Measurements from ENCODE around the gene CEP68. TPM values are rescaled to one million over a fixed set of nuclear protein-coding genes. Genes with fewer than 3 reads are reported as not detected.
"Not testable (repeated sequence)": the region's sequence is repeated elsewhere in the genome, so short reads cannot be mapped to it uniquely, and the experiment has no call there.

The CEP68 gene
- total RNA-seq, 1 experiment from 2014 or later: 6.3 TPM

- peaks cover 86% of the 10 kb centered on the region for H3K36me3 ChIP-seq
Observed at GRCh38 chr2:65097844-65098243, 41.6 kb downstream of the CEP68 start.

DNA sequence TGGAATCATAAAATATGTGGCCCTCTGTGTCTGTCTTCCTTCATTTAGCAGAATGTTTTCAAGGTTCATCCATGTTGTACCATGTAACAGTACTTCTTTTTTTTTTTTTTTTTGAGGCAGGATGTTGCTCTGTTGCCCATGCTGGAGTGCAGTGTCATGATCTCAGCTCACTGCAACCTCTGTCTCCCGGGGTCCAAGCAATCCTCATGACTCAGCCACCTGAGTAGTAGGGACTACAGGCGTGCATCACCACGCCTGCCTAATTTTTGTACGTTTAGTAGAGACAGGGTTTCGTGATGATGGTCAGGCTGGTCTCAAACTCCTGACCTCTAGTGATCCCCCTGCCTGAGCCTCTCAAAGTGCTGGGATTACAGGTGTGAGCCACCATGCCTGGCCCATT lies 42.5 kb downstream of the CEP68 start:
- DNase-seq (ENCODE audit: low read depth in 1 of 2, low spot score in 2 of 2): peak in 1 of 2 experiments; percentile 53
- H3K9me3 ChIP-seq (replicated peaks): no peaks in the 10 kb centered on the region
- peaks cover 79% of the 10 kb centered on the region for H3K36me3 ChIP-seq
- no peak overlapping the region for H3K4me3 ChIP-seq
- H3K27ac ChIP-seq: 0 out of 2 replicates have a peak overlapping the region, but pooled peaks have one; percentile 15
- peaks cover 29% of the 10 kb centered on the region for H3K4me1 ChIP-seq (replicated peaks)
- no peaks in the 10 kb centered on the region for H3K27me3 ChIP-seq (replicated peaks)

More at GRCh38 chr2:65097844-65098243, 41.6 kb downstream of the CEP68 start:
- no peak overlapping the region for H3K4me3 ChIP-seq
- no peak overlapping the region for H3K27ac ChIP-seq
- H3K27me3 ChIP-seq (replicated peaks): no peaks in the 10 kb centered on the region
- H3K4me1 ChIP-seq (replicated peaks): peaks cover 23% of the 10 kb centered on the region
- no peaks in the 10 kb centered on the region for H3K9me3 ChIP-seq (replicated peaks)
- DNase-seq (ENCODE audit: low read depth in 1 of 2, low spot score in 2 of 2): no peak

DNA sequence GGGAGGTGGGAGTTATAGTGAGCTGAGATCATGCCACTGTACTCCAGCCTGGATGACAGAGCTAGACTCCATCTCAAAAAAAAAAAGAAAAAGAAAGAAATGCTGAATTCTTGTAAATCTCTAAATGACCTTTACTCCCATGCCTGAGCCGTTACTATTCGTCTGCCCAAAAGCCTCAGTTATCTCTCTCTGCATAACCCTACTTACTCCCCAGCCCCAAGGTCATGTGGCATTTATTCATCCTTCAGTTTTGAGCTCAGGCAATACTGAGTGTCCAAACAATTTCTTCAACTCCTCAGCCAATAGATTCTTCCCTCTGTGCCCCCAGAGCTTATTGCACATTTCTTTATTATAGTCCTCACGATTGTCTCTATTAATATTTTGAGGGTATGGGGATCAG lies 44.9 kb downstream of the CEP68 start:
- Histone ChIP-seq H3K4me1 (replicated peaks) (peaks cover 43% of the 10 kb centered on the region), H3K9me3 (replicated peaks) (no peaks in the 10 kb centered on the region), H3K27me3 (replicated peaks) (no peaks in the 10 kb centered on the region), H3K4me3 (no peak overlapping the region), H3K36me3 (peaks cover 63% of the 10 kb centered on the region), H3K27ac (no peak overlapping the region)
- DNase-seq (ENCODE audit: low read depth in 1 of 2, low spot score in 2 of 2): no peak

DNA sequence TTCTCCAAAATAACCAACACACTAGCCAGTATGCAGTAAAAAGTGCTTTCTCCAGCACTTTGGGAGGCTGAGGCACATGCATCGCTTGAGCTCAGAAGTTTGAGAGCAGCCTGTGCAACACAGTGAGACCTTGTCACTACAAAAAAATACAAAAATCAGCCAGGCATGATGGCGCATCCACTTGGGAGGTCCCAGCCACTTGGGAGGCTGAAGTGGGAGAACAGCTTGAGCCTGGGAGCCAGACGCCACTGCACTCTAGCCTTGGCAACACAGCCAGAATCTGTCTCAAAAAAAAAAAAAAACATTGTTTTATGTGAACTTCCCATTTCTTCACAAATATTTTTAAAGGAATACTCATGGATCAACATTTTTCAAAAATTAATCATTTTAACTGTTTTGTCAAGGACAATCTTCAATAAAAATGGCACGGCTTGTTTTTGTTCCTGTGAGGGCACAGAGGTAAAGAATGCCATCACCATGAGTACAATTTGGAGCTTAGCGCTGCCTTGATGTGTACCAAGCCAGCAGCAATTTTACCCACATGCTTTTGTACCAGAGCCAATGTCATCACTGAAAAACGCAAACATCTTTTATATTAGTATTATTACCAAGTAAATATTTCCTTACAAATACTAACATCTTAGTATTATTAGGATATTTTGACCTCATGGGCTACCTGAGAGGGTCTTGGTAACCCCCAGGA lies 46.9 kb downstream of the CEP68 start:
- Histone ChIP-seq H3K27ac (peak overlapping the region; percentile 67), H3K36me3 (peaks cover 54% of the 10 kb centered on the region), H3K9me3 (replicated peaks) (no peaks in the 10 kb centered on the region), H3K4me3 (no peak overlapping the region), H3K4me1 (replicated peaks) (peaks cover 38% of the 10 kb centered on the region), H3K27me3 (replicated peaks) (no peaks in the 10 kb centered on the region)
- peak; percentile 93 to 95 for DNase-seq (ENCODE audit: low read depth in 1 of 2, low spot score in 2 of 2)

GRCh38 chr2:65107530-65107929 lies 51.3 kb downstream of the CEP68 start:
- Histone ChIP-seq H3K9me3 (replicated peaks) (no peaks in the 10 kb centered on the region), H3K27me3 (replicated peaks) (no peaks in the 10 kb centered on the region), H3K27ac (no peak overlapping the region), H3K4me3 (no peak overlapping the region), H3K36me3 (peaks cover 29% of the 10 kb centered on the region), H3K4me1 (replicated peaks) (peaks cover 42% of the 10 kb centered on the region)
- DNase-seq (ENCODE audit: low read depth in 1 of 2, low spot score in 2 of 2): no peak

DNA sequence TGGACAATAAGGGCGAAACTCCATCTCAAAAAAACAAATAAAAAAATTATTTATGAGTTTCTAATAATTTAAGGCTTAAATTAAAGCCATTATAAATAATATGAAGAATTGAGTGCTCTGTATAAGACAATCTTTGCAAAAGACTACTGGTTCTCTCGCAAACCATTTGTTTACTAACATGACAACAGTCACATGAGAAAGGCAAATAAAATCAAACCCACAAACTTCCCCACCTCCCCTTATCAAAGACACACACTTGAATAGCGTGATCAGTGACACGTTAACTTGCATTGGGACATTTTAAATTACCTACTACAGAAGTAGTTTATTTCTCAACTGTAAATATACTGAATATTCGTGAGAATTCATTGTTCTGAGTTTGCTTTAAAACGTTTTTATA lies 52.6 kb downstream of the CEP68 start:
- Histone ChIP-seq H3K4me1 (replicated peaks) (peaks cover 33% of the 10 kb centered on the region), H3K36me3 (peaks cover 28% of the 10 kb centered on the region), H3K4me3 (no peak overlapping the region), H3K9me3 (replicated peaks) (no peaks in the 10 kb centered on the region), H3K27me3 (replicated peaks) (no peaks in the 10 kb centered on the region; the same call in 1 of the 2 replicates), H3K27ac (0 out of 2 replicates have a peak overlapping the region, but pooled peaks have one; percentile 28)
- peak in 1 of 2 experiments; percentile 23 for DNase-seq (ENCODE audit: low read depth in 1 of 2, low spot score in 2 of 2)

- no peak for DNase-seq (ENCODE audit: low read depth in 1 of 2, low spot score in 2 of 2)
- H3K4me1 ChIP-seq (replicated peaks): peaks cover 14% of the 10 kb centered on the region
- H3K4me3 ChIP-seq: no peak overlapping the region
- H3K27me3 ChIP-seq (replicated peaks): no peaks in the 10 kb centered on the region; the same call in 1 of the 2 replicates
- peaks cover 22% of the 10 kb centered on the region for H3K36me3 ChIP-seq
- H3K27ac ChIP-seq: no peak overlapping the region
- H3K9me3 ChIP-seq (replicated peaks): no peaks in the 10 kb centered on the region
Observed at GRCh38 chr2:65112633-65113032, 56.4 kb downstream of the CEP68 start.

DNA sequence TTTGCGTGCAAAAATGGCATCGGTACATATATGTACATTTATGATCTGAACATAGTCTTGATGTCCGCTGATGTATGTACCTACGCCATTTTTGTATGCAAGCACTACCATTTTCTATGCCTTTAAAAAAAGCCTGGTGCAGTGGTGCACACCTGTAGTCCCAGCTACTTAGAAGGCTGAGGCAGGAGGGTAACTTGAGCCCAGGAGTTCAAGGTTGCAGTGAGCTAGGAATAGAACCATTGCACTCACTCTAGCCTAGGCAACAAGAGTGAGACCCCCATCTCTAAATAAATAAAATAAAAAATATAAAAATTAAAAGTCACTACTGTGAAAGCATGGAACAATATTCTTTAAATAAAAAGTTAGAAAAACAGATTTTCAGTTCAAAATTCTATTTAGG lies 57.0 kb downstream of the CEP68 start:
- peaks cover 14% of the 10 kb centered on the region for H3K4me1 ChIP-seq (replicated peaks)
- H3K36me3 ChIP-seq: peaks cover 24% of the 10 kb centered on the region
- no peaks in the 10 kb centered on the region for H3K9me3 ChIP-seq (replicated peaks)
- H3K27me3 ChIP-seq (replicated peaks): no peaks in the 10 kb centered on the region; the same call in 1 of the 2 replicates
- no peak overlapping the region for H3K4me3 ChIP-seq
- DNase-seq (ENCODE audit: low read depth in 1 of 2, low spot score in 2 of 2): no peak
- no peak overlapping the region for H3K27ac ChIP-seq

- Histone ChIP-seq H3K36me3 (peaks cover 26% of the 10 kb centered on the region), H3K4me3 (no peak overlapping the region), H3K27ac (no peak overlapping the region), H3K9me3 (replicated peaks) (no peaks in the 10 kb centered on the region), H3K4me1 (replicated peaks) (peaks cover 8% of the 10 kb centered on the region), H3K27me3 (replicated peaks) (no peaks in the 10 kb centered on the region; the same call in 1 of the 2 replicates)
- no peak for DNase-seq (ENCODE audit: low read depth in 1 of 2, low spot score in 2 of 2)
Observed at GRCh38 chr2:65113816-65114215, 57.6 kb downstream of the CEP68 start.

DNA sequence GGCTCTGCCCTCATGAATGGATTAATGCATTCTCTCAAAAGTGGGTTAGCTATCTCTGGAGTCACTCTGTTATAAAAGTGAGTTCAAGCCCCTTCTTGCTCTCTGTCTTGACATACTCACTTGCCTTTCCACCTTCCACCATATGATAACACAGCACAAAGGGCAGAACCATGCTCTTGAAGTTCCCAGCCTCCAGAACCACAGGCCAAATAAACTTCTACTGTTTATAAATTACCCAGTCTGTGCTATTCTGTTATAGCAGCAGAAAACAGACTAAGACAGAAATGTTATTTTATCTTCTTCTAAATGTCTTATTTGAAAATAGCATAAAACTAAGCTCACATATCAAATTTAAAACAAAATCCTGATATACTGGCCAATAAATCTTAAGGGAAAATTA lies 58.7 kb downstream of the CEP68 start:
- Histone ChIP-seq H3K36me3 (peaks cover 32% of the 10 kb centered on the region), H3K27ac (no peak overlapping the region), H3K4me1 (replicated peaks) (0 out of 2 replicates have a peak, but pooled peaks cover under 1% of the 10 kb centered on the region), H3K27me3 (replicated peaks) (no peaks in the 10 kb centered on the region; the same call in 1 of the 2 replicates), H3K9me3 (replicated peaks) (no peaks in the 10 kb centered on the region), H3K4me3 (no peak overlapping the region)
- DNase-seq (ENCODE audit: low read depth in 1 of 2, low spot score in 2 of 2): no peak

- H3K27ac ChIP-seq: no peak overlapping the region
- H3K4me3 ChIP-seq: no peak overlapping the region
- no peaks in the 10 kb centered on the region for H3K9me3 ChIP-seq (replicated peaks)
- H3K4me1 ChIP-seq (replicated peaks): no peaks in the 10 kb centered on the region
- H3K36me3 ChIP-seq: peaks cover 28% of the 10 kb centered on the region
- no peaks in the 10 kb centered on the region; the same call in 1 of the 2 replicates for H3K27me3 ChIP-seq (replicated peaks)
- DNase-seq (ENCODE audit: low read depth in 1 of 2, low spot score in 2 of 2): no peak
Observed at GRCh38 chr2:65116645-65117044, 60.4 kb downstream of the CEP68 start.

DNA sequence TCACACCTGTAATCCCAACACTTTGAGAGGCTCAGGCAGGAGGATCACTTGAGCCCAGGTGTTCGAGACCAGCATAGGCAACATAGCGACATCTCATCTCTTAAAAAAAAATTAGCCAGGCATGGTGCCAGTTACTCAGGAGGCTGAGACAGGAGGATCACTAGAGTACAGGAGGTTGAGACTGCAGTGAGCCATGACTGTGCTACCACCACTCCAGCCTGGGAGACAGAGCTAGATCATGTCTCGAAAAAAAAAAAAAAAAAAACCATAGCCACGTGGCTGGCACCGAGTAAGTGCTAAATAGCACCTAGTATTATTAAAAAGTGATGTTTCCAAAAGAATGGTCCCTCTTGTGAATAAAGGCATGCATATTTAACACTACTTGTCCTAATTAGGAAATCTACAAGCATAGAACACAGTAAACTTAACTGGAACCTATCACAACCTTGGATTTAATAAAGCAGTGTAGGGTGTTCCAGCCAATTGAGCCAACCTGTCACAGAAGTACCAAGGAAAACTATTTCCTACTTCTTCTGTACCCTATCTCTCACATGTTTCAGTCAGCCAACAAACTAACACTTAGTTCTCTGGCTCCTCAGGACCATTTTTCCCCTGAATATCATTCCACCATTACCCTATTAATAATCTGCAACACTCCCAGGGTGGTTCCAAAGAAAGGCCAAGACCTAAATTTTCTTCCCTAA lies 64.9 kb downstream of the CEP68 start:
- no peaks in the 10 kb centered on the region for H3K27me3 ChIP-seq (replicated peaks)
- peaks cover 25% of the 10 kb centered on the region for H3K36me3 ChIP-seq
- no peak for DNase-seq (ENCODE audit: low read depth in 1 of 2, low spot score in 2 of 2)
- peaks cover 3% of the 10 kb centered on the region; the same call in 1 of the 2 replicates for H3K4me1 ChIP-seq (replicated peaks)
- H3K4me3 ChIP-seq: no peak overlapping the region
- no peak overlapping the region for H3K27ac ChIP-seq
- H3K9me3 ChIP-seq (replicated peaks): no peaks in the 10 kb centered on the region

DNA sequence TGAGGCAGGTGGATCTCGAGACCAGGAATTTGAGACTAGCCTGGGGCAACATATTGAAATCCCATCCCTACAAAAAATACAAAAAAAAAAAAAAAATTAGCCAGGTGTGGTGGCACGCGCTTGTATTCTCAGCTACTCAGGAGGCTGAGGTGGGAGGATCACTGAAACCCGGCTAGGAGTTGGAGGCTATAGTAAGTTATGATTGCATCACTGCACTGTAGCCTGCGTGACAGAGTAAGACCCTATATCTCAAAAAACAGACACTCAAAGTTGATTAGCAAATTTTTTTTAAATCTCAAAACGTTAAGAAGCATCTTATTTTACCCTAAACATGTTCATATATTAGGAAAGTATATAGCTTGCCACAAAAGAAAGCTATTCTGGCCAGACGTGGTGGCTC lies 66.1 kb downstream of the CEP68 start:
- H3K36me3 ChIP-seq: peaks cover 24% of the 10 kb centered on the region
- no peaks in the 10 kb centered on the region for H3K9me3 ChIP-seq (replicated peaks)
- H3K4me1 ChIP-seq (replicated peaks): peaks cover 9% of the 10 kb centered on the region
- H3K4me3 ChIP-seq: no peak overlapping the region
- no peaks in the 10 kb centered on the region for H3K27me3 ChIP-seq (replicated peaks)
- no peak for DNase-seq (ENCODE audit: low read depth in 1 of 2, low spot score in 2 of 2)
- no peak overlapping the region for H3K27ac ChIP-seq

- H3K27ac ChIP-seq; H3K4me3 ChIP-seq; H3K9me3 ChIP-seq (replicated peaks); H3K27me3 ChIP-seq (replicated peaks); DNase-seq (ENCODE audit: low read depth in 1 of 2, low spot score in 2 of 2): not testable (repeated sequence)
- H3K36me3 ChIP-seq: peaks cover 23% of the 10 kb centered on the region
- peaks cover 18% of the 10 kb centered on the region for H3K4me1 ChIP-seq (replicated peaks)
Observed at GRCh38 chr2:65125457-65125856, 69.2 kb downstream of the CEP68 start.
